GM10266 (cell line): ENCODE results near the gene ARHGAP23.

Experiments
- DNase-seq: peaks from one replicate; pipeline ENCODE4 v3.0.0; 2012; ENCODE audit errors: extremely low spot score
- TF ChIP-seq, protein P1 (sequence below): IDR thresholded peaks from 2 replicates; pipeline ENCODE4 v1.5.1; 2012; ENCODE audit warnings: mild to moderate bottlenecking, low read depth; ENCODE audit not compliant: control insufficient read depth, insufficient read depth; ENCODE audit errors: missing control alignments

The ARHGAP23 gene, protein sequence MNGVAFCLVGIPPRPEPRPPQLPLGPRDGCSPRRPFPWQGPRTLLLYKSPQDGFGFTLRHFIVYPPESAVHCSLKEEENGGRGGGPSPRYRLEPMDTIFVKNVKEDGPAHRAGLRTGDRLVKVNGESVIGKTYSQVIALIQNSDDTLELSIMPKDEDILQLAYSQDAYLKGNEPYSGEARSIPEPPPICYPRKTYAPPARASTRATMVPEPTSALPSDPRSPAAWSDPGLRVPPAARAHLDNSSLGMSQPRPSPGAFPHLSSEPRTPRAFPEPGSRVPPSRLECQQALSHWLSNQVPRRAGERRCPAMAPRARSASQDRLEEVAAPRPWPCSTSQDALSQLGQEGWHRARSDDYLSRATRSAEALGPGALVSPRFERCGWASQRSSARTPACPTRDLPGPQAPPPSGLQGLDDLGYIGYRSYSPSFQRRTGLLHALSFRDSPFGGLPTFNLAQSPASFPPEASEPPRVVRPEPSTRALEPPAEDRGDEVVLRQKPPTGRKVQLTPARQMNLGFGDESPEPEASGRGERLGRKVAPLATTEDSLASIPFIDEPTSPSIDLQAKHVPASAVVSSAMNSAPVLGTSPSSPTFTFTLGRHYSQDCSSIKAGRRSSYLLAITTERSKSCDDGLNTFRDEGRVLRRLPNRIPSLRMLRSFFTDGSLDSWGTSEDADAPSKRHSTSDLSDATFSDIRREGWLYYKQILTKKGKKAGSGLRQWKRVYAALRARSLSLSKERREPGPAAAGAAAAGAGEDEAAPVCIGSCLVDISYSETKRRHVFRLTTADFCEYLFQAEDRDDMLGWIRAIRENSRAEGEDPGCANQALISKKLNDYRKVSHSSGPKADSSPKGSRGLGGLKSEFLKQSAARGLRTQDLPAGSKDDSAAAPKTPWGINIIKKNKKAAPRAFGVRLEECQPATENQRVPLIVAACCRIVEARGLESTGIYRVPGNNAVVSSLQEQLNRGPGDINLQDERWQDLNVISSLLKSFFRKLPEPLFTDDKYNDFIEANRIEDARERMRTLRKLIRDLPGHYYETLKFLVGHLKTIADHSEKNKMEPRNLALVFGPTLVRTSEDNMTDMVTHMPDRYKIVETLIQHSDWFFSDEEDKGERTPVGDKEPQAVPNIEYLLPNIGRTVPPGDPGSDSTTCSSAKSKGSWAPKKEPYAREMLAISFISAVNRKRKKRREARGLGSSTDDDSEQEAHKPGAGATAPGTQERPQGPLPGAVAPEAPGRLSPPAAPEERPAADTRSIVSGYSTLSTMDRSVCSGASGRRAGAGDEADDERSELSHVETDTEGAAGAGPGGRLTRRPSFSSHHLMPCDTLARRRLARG (N-terminal part only)

DNA sequence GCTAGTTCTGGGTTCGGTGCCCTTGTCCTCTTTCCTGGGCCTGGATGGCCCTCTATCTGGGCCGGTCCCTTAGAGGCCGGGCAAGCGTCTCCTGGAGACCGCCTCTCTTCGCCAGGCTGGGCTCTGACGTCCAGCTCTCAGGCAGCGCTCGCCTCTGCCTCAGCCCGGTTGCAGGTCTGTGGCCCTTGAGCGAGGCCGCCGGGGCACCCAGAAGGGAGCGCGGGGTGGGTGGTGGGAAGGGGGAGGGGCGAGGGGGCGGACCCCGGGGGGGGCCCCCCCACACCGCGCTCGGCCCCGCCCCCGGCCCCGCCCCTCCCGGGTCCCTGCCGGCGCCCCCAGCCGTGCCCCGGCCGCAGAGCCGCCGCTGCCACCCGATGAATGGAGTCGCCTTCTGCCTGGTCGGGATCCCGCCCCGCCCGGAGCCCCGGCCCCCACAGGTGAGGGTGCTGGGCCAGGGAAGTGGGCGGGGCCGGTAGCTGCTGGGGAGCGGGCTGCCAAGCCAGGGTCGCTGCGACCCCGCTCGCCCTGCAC is at the start of gene ARHGAP23:
ARHGAP23 (plus strand) TSS at position 353 of the 531 bp plus-strand sequence; CDS start at position 375, 22 bp downstream.
- TF ChIP-seq, protein P1, sequence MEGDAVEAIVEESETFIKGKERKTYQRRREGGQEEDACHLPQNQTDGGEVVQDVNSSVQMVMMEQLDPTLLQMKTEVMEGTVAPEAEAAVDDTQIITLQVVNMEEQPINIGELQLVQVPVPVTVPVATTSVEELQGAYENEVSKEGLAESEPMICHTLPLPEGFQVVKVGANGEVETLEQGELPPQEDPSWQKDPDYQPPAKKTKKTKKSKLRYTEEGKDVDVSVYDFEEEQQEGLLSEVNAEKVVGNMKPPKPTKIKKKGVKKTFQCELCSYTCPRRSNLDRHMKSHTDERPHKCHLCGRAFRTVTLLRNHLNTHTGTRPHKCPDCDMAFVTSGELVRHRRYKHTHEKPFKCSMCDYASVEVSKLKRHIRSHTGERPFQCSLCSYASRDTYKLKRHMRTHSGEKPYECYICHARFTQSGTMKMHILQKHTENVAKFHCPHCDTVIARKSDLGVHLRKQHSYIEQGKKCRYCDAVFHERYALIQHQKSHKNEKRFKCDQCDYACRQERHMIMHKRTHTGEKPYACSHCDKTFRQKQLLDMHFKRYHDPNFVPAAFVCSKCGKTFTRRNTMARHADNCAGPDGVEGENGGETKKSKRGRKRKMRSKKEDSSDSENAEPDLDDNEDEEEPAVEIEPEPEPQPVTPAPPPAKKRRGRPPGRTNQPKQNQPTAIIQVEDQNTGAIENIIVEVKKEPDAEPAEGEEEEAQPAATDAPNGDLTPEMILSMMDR: no peak
- peak; percentile 78 for DNase-seq

DNA sequence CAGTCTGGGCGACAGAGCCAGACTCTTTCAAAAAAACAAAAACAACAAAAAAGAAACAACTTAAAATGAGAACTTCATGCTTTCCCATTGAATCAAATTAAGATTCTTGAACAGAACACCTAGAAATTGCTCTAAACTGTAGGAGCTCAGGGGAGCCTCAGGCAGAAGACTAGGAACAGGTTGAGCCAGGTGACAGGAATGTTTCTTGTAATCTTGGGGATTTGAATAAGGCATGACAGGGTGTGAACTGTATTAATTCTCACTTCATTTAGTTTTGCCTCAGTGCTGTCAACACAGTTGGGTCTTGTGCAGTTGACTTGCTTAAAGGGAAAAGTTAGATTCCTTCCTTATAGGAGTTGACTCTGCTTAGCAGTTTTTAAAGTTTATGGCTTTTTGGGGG is 48.8 kb upstream of the ARHGAP23 start:
- TF ChIP-seq, protein P1: no peak
- no peak for DNase-seq

DNA sequence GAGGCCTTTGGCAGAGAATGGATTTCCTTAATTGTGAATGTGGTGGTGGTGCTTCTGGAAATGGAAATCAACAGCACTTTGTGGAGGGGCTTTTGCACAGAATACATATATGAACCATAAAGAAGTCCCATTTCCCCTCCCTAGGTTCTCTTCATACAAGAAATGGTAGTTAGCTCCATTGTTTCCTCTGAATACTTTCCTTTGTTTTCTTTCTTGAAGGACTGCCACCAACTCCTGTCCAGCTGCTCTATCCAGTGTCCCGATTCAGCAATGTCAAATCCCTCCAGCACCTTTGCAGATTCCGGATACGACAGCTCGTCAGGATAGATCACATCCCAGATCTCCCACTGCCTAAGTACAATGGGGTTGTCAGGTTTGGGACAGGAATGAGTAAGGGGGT is 33.2 kb upstream of the ARHGAP23 start:
- TF ChIP-seq, protein P1: no peak
- no peak for DNase-seq

DNA sequence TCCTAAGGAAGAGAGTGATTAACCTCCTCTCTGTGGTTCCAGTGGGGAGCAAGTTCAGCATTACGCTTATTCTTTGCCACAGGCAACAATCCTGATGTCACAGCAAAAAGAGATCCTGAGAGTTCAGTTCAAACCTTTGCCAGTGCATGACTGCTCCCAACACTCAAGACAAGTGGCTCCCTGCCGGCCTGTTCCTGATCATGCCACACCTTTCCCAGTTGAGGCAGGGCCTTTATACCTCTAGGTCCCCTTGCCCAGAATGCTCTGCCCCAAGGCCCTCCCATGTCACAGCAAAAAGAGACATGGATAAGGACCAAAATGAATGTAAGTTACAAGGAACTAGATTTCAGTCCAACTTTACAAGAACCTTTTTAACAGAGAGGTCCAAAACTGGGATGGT is 31.0 kb upstream of the ARHGAP23 start:
- TF ChIP-seq, protein P1: no peak
- no peak for DNase-seq

DNA sequence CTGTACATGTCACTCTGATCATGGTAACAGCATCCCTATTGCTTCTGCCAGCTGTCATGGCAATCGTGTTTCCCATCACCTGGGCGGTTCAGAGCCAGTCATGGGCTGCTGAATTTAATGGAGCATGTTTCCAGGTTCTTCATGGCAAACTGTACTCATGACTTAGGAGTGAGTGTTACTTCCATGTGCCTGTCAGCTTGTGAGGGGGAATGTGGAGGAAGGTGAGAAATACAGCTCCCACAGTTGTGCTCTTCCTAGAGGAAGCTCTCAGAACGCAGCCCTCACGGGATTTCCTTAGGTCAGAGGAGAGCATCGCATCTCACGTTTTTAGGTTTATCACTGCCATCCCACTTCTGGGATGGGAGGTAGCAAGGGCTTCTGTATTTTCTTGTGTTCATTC is 28.0 kb upstream of the ARHGAP23 start:
- TF ChIP-seq, protein P1: no peak
- DNase-seq: no peak

DNA sequence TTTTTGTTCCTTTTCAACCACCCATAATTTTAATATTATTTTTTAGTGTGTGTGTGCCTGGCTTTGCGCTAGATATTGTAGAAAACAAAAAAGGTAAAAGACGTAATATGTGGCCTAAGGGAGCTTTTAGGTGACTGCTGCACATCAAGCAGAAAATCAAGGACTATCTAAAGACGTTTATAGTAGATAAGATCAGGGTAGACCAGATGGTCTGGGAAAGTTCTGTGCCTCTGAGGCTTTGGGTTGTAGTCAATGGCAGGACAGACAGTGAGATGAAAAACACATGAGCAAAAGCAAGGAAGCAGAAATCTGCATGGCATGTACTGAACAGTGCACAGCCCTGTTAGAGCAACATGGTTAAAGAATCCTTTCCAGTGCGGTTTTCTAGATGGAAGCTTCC is 26.8 kb upstream of the ARHGAP23 start:
- no peak for DNase-seq
- TF ChIP-seq, protein P1: no peak
